ENCODE data around the gene CSF2.
A peak's percentile ranks its signal among the peaks of the same experiment; 100 is the strongest.

Gene CSF2

DNA sequence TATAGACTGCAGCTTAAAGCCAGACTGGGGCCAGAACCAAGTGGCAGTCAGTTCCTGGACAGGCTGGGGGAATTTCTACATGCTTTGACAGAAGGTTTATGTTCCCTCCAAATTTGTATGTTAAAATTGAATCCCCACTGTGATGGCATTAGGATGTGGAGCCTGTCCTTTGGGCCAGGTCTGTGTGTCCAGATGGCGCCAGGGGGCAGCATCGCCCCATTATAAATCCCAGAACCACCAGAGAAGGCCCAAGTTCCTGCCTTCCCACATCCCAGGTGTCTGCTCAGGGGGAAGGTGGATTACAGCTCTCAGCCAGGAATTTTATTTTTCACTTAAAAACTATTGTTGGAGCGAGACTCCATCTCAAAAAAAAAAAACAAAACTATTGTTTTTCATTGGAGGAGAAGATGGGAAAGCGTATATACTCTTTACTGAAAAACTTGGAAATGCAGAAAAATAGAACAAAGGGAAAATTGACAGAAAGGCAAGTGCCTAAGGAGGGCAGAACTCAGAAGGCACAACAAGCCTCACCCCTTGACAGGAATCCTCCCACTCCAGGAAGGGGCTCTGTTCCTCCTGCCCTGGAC, 8.1 kb upstream of the CSF2 start:
- peak; percentile 68 for DNase-seq
- in situ Hi-C loops (cut with HindIII; ENCODE audit: low pct_ligation_motif_present, low pct_unique_long_range_greater_than_20kb, low sequenced_read_pairs) = no loop called here

DNA sequence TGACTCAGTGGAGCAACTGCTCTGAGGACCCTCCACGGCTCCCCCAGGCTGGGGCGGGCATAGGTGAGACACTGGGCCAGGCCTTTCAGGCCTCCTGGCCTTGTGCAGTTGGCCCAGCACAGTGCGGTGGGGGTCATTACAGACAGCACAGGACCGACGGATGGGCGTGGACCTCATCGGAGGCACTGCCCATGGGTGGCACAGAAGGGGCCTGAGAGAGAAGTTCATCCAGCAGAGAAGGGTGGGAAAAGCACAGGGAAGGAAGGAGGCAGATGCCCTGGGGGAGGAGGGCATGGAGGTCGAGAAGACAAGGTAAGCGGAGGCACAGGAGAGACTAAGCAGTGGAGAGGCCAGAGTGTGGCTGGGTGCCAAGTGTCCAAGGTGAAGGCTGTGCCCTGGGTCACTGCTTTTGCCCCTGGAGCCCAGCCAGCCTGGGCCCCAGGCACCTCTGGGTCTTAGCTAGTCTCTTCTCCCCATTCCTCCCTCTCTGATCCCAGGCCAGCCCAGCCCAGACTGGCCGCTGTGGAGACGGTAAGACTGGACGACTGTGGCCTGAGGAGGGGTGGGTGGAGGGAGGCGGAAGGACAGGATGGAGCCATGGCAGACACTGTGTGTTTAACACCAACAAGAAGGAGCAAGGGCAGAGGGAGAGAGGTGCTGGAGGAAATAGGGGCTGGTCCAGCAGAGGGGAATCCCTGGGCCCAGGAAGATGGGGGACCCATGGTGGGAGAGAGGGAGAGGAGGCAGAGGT, 7.5 kb upstream of the CSF2 start:
- in situ Hi-C loops (cut with HindIII; ENCODE audit: low pct_ligation_motif_present, low pct_unique_long_range_greater_than_20kb, low sequenced_read_pairs) = no loop called here
- no peak for DNase-seq

DNA sequence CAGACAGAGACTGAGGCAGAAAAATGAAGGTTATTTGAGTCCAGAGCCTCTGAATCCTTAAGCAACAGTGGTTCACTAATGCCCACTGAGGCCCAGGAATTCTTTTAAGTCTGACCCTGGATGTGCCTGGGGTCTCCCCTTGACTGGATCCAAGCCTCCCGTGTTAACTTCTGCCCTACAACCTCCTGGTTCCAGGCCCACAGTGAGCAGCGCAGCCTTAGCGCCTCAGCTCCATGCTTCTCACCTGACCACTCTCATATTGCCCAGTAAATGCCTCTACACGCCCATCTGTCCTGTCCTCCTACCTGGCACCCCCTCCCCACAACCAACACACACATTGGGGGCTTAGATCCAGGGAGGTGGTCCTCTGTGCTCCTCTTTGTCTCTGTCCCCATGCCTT, 6.7 kb upstream of the CSF2 start:
- in situ Hi-C loops (cut with HindIII; ENCODE audit: low pct_ligation_motif_present, low pct_unique_long_range_greater_than_20kb, low sequenced_read_pairs) = no loop called here
- no peak for DNase-seq

DNA sequence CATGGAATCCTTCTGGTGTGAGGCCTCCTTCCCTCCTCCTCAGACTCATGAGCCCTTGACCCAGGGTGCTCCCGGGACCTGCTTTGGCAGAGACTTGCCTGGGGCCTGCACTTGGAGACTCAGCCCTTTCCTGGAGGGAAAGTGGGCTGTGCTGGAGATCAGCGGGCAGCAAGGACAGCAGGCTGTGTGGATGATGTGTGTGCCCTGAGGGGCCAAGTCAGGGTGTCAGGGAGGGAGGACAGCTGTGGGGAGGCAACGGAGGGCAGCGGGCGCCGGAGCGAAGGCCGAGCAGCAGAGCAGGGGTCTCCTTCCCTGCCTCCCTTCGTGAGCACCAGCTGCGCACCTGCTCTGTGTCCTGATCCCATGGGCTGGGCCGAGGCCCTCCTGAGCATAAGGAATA, 6.1 kb upstream of the CSF2 start:
- in situ Hi-C loops (cut with HindIII; ENCODE audit: low pct_ligation_motif_present, low pct_unique_long_range_greater_than_20kb, low sequenced_read_pairs) = no loop called here
- DNase-seq = no peak

DNA sequence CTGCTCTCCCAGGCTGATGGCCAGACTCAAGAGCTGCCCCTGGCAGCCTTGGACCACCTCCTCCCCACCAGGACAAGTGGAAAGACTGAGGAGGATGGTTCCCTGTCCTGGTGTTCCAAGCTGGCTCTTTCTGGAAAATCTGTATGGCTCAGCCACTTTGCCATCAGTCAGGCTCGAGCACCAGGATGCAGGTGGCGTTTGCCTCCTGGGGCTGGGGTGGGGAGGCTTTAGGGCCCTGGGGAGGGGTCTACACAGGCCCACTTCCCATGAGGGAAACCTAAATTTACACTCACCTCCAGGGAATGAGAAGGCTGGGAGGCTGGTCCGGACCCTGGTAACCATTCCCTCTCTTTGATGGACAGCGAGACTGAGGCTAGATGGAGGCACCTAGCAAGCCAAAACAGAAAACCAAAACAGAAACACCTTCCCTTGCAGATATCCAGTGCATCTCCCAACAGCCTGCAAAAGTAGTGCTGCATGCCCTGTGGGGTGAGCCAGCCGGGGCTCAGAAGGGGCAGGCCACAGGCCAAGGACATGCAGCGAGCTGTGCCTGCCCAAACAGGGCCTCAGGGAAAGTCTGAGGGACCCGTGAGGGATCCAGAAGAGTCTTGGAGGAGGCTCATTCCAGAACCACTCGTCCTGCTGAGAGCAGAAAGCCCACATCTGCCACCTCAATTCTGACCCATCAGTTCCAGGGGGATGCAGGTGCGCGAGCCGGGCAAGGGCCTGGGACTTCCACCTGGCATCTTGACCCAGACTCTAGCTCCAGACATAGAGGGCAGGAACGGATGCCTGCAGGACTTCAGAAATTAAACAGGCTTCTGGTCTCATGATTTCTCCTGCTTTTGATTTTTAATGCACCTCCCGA, 5.4 kb upstream of the CSF2 start:
- DNase-seq = no peak
- in situ Hi-C loops (cut with HindIII; ENCODE audit: low pct_ligation_motif_present, low pct_unique_long_range_greater_than_20kb, low sequenced_read_pairs) = no loop called here

DNA sequence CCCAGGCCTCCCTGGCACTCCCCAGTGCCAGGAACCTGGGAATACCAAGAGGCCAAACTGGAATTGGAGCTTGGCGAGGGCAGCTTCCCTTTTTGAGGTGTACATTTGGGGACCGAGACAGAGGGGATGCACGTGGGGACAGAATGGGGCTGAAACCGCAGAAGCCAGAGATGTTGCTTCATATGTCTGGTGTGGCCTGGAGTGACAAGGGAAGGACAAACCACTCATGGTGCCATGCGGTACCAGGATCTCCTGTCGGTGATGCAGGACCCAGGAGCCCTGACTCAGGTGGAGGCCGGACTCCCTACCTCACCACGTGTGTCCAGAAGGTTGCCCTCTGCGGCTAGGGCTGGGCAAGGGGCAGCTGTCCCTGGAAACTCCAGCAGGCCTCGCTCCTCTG, 4.0 kb upstream of the CSF2 start:
- no peak for DNase-seq
- in situ Hi-C loops (cut with HindIII; ENCODE audit: low pct_ligation_motif_present, low pct_unique_long_range_greater_than_20kb, low sequenced_read_pairs) = no loop called here

DNA sequence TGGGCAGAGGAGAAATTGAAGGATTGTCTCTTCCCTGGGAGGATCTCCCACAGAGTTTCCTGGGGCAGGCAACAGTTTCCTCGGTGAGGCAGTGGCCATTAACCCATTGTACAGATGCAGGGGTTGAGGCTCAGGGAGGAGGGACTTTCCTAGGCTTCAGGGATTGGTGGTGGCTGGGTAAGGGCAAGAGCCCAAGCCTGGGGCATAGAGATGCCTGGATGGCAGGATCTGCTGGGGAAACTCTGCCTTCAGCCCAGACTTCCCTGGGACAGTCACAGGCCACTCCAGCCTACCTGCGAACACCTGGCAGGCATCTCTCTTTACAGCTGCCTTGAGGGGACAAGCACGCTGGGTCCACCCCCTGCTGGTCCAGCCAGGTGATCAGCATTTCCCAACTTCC, 3.6 kb upstream of the CSF2 start:
- DNase-seq = no peak
- in situ Hi-C loops (cut with HindIII; ENCODE audit: low pct_ligation_motif_present, low pct_unique_long_range_greater_than_20kb, low sequenced_read_pairs) = no loop called here

DNA sequence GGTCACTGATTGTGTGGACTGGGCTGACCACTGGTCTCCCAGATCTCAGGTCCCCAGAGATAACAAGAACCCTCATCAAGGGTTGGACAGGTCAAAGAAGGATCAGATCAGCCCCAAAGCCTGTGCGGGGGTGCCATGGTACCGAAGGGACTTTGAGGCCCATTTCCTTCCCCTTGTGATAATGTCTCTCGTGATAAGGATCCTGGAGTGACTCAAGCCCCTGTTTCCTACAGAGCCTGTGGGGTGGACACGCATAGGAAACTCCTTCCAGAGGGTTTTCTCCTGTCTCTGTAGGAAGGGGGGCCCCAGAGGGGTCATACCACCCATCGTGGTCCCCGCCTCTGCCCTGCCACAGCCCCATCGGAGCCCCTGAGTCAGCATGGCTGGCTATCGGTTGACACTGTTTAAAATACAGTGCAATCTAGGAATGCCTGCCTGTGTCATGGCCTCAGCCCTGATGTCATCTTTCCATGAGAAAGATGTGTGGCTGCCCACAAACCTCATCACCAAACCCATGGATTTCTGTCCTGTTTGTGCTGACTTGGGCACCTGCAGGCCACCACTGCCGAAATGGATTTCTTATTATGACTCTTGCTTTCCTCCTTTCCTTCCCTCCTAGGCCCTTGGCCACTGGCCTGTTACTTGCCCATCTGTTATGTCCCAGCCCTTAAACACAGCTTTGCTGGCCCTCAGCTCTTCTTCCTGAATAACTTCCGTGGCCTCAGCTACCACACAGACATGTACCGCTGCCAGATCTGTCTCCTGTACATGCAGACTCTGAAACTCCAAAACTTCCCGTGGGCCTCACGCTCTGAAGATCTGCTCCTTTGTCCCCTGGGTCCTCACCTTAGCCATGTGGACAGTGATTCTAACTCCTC, 2.9 kb upstream of the CSF2 start:
- DNase-seq = no peak
- in situ Hi-C loops (cut with HindIII; ENCODE audit: low pct_ligation_motif_present, low pct_unique_long_range_greater_than_20kb, low sequenced_read_pairs) = no loop called here

DNA sequence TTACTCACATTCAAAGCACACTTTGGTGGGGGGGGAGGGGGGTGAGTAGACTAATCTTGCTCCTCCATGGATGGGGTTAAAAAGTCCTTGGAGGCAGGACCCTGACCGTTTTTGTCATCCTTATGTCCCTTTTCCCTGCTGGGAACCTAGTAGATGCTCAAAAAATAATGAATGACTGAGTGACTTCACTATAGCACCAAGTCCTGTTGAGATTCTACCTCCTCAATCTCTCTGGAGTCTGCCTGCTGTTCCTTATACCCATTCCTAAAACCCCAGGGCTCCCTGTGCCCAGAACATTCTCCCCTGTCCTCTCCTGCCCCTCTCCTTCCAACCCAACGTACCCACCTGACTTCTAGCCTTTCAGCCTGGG, 2.3 kb upstream of the CSF2 start:
- in situ Hi-C loops (cut with HindIII; ENCODE audit: low pct_ligation_motif_present, low pct_unique_long_range_greater_than_20kb, low sequenced_read_pairs) = no loop called here

DNA sequence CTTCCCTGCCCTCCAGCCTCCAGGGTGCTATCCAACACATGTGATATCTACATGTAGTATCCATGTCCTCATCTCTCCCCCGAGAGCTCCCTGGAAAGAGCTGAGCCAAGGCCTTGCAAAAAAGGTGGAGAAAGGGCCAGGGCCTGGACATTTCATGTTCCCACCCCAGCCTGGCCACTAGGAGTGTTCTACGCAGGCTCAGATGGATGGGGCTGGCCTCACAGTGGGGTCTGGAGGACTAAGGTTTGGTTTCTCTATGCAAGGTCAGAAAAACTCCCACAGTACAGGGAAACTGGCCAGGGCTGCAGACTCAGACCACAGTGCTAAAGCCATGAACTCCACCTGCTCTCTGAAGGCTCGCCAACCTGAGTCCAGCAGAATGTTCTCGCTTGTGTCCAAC, 1.5 kb upstream of the CSF2 start:
- in situ Hi-C loops (cut with HindIII; ENCODE audit: low pct_ligation_motif_present, low pct_unique_long_range_greater_than_20kb, low sequenced_read_pairs) = no loop called here
- no peak for DNase-seq

More for the DNA sequence above, 2.3 kb upstream of the CSF2 start:
- DNase-seq = no peak

DNA sequence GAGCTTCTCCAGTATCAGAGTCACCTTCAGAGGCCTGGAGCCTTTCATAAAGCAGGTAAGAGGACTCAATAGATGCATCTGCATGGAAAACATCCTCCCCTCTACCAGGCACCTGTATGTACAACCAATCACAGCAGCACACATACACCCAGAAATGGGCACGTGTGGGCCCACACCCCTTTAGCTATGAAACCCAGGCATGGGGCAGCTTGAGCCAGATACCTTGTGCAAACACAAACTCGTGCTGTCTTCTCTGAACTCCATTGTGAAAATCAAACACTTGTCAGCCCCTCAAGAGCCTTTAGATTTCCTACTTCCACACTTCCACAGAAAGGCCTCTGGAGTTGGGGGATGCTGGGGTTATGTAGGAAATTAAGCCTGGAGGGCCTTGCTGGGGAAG, 1.1 kb upstream of the CSF2 start:
- DNase-seq = no peak
- in situ Hi-C loops (cut with HindIII; ENCODE audit: low pct_ligation_motif_present, low pct_unique_long_range_greater_than_20kb, low sequenced_read_pairs) = no loop called here

DNA sequence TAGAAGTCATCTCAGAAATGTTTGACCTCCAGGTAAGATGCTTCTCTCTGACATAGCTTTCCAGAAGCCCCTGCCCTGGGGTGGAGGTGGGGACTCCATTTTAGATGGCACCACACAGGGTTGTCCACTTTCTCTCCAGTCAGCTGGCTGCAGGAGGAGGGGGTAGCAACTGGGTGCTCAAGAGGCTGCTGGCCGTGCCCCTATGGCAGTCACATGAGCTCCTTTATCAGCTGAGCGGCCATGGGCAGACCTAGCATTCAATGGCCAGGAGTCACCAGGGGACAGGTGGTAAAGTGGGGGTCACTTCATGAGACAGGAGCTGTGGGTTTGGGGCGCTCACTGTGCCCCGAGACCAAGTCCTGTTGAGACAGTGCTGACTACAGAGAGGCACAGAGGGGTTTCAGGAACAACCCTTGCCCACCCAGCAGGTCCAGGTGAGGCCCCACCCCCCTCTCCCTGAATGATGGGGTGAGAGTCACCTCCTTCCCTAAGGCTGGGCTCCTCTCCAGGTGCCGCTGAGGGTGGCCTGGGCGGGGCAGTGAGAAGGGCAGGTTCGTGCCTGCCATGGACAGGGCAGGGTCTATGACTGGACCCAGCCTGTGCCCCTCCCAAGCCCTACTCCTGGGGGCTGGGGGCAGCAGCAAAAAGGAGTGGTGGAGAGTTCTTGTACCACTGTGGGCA, 642 bp downstream of the CSF2 start:
- in situ Hi-C loops (cut with HindIII; ENCODE audit: low pct_ligation_motif_present, low pct_unique_long_range_greater_than_20kb, low sequenced_read_pairs) = no loop called here
- DNase-seq = no peak

DNA sequence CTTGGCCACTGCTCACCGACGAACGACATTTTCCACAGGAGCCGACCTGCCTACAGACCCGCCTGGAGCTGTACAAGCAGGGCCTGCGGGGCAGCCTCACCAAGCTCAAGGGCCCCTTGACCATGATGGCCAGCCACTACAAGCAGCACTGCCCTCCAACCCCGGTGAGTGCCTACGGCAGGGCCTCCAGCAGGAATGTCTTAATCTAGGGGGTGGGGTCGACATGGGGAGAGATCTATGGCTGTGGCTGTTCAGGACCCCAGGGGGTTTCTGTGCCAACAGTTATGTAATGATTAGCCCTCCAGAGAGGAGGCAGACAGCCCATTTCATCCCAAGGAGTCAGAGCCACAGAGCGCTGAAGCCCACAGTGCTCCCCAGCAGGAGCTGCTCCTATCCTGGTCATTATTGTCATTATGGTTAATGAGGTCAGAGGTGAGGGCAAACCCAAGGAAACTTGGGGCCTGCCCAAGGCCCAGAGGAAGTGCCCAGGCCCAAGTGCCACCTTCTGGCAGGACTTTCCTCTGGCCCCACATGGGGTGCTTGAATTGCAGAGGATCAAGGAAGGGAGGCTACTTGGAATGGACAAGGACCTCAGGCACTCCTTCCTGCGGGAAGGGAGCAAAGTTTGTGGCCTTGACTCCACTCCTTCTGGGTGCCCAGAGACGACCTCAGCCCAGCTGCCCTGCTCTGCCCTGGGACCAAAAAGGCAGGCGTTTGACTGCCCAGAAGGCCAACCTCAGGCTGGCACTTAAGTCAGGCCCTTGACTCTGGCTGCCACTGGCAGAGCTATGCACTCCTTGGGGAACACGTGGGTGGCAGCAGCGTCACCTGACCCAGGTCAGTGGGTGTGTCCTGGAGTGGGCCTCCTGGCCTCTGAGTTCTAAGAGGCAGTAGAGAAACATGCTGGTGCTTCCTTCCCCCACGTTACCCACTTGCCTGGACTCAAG, 1.5 kb downstream of the CSF2 start:
- no peak for DNase-seq
- in situ Hi-C loops (cut with HindIII; ENCODE audit: low pct_ligation_motif_present, low pct_unique_long_range_greater_than_20kb, low sequenced_read_pairs) = no loop called here

DNA sequence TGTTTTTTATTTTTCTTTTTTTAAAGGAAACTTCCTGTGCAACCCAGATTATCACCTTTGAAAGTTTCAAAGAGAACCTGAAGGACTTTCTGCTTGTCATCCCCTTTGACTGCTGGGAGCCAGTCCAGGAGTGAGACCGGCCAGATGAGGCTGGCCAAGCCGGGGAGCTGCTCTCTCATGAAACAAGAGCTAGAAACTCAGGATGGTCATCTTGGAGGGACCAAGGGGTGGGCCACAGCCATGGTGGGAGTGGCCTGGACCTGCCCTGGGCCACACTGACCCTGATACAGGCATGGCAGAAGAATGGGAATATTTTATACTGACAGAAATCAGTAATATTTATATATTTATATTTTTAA, 2.1 kb downstream of the CSF2 start:
- in situ Hi-C loops (cut with HindIII; ENCODE audit: low pct_ligation_motif_present, low pct_unique_long_range_greater_than_20kb, low sequenced_read_pairs) = no loop called here
- DNase-seq = no peak

DNA sequence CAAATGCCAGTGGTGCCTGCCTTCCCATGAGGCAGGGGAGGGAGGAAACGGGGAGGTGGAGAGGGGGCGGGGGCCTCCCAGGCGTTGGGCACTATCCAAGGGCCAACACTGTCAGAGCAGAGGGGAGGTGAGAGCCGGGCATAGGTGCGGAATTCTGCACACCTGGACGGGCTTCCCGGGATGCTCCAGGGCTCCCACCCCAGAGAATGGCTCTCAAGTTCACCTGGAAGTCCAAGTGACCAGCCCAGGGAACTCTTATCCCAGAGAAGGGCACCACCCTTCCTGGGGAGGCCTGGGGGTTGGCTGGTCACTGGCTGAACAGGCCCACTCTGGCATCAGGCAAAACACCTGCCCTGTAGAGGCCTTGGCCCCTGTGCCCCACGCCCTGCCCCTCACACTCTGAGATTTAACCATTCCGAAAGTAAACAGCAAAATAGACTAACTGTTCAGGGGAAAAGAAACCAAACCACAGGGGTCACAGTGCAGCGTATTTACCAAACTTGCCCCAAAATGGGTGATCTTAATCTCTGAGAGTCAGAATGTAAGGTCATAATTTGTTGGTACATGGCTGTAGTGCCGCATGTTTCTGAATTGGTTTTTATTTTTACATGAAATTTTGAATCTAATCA, 2.7 kb downstream of the CSF2 start:
- in situ Hi-C loops (cut with HindIII; ENCODE audit: low pct_ligation_motif_present, low pct_unique_long_range_greater_than_20kb, low sequenced_read_pairs) = no loop called here
- DNase-seq = no peak

DNA sequence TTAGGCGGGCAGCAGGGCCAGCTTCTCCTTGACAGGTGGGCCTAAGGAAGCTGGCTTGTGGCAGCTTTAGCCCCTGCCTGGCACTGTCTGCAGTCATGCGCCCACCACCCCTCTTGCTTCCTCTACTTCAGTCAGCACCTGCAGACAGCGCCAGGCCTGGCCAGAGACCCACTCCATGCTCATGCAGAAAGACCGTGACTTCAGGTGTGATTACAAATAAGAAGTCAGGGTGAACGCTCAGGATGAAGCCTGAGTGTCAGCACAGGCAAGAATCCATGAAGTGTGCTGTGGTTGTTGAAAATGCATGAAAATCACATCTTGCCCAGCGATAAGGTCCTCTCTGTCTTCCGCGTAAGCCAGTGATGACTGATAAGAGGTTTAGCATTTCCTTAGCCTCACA, 3.4 kb downstream of the CSF2 start:
- DNase-seq = no peak
- in situ Hi-C loops (cut with HindIII; ENCODE audit: low pct_ligation_motif_present, low pct_unique_long_range_greater_than_20kb, low sequenced_read_pairs) = no loop called here

DNA sequence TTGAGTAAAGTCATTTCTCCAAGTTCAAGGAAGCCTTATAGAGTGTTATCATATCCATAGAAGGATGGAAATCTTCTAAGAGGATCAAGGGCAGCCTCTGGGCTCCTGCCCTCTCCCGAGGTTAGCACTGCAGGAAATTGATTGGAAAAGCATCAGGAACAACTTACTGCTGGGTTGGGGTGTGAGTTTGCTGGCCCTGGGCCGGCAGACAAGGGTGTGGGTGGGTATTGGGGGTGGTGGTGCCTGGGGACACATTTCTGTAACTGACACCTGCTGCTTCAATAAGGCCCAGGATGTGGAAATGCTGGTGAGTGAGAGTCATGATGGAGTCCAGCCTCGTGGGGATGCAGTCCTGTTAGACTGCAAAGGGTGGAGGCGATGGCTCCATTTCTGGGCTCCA, 5.5 kb downstream of the CSF2 start:
- DNase-seq = no peak
- in situ Hi-C loops (cut with HindIII; ENCODE audit: low pct_ligation_motif_present, low pct_unique_long_range_greater_than_20kb, low sequenced_read_pairs) = no loop called here
